IgD-negative memory B cell (primary cell): ENCODE measurements around the gene CUBN. TPM values are rescaled to one million over a fixed set of nuclear protein-coding genes. Genes with fewer than 3 reads are reported as not detected.

ENCODE experiments used
- H3K27ac Mint-ChIP-seq, 3 donors: one replicate each; pipeline ENCODE4 v1.8.0; 2020 to 2022; ENCODE audit warnings: mild to moderate bottlenecking in 3 of 3, mixed read lengths in 3 of 3, moderate library complexity in 1 of 3
- H3K27me3 Mint-ChIP-seq: one replicate; pipeline ENCODE4 v1.8.0; 2021; ENCODE audit warnings: mixed read lengths
- H3K36me3 Mint-ChIP-seq: one replicate; pipeline ENCODE4 v1.8.0; 2020; ENCODE audit warnings: mild to moderate bottlenecking, mixed read lengths
- H3K4me1 Mint-ChIP-seq, 3 donors: one replicate each; pipeline ENCODE4 v1.8.0; 2020 to 2022; ENCODE audit warnings: mixed read lengths in 3 of 3, mild to moderate bottlenecking in 1 of 3
- H3K4me3 Mint-ChIP-seq, 4 donors: one replicate each; pipeline ENCODE4 v1.8.0; 2020 to 2022; ENCODE audit warnings: mild to moderate bottlenecking in 4 of 4, mixed read lengths in 4 of 4, moderate library complexity in 3 of 4
- H3K9me3 Mint-ChIP-seq, 3 donors: one replicate each; pipeline ENCODE4 v1.8.0; 2020 to 2021; ENCODE audit warnings: mixed read lengths in 3 of 3, mild to moderate bottlenecking in 1 of 3
- polyA plus RNA-seq: library from polyadenylated mRNA; unstranded; fragments of 300-500 nt; fragmentation: Illumina TruSeq; gene quantifications from one replicate; pipeline ENCODE4 v1.2.3, GENCODE V29; 2021

The CUBN gene
- polyA plus RNA-seq, 1 donor from 2014 or later = not detected

DNA sequence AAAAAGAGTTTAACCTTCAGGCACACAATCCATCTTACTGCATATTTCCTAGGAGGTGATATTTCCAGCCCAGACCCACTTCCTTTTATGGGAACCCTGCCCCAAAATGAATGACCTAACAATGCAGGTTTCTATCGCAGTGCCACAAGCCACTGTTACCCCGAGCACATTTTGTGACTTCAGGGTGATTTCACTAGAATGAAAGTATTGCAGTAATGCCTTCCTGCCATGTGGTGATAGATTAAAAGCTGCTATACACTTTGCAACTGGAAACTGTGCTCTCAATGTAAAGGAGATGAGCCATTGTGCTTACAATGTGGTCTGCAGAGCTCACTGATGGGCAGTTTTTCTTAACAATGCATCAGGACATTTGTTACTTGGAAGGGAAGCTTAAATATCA is 221.9 kb downstream of the CUBN start:
- Mint-ChIP-seq H3K36me3 (no peaks in the 10 kb centered on the region), H3K27ac (no peak overlapping the region), H3K27me3 (peaks cover 2% of the 10 kb centered on the region), H3K4me3 (no peak overlapping the region), H3K4me1 (peaks cover 3 to 11% (median 8%) of the 10 kb centered on the region in 3 donors), H3K9me3 (no peaks in the 10 kb centered on the region)

DNA sequence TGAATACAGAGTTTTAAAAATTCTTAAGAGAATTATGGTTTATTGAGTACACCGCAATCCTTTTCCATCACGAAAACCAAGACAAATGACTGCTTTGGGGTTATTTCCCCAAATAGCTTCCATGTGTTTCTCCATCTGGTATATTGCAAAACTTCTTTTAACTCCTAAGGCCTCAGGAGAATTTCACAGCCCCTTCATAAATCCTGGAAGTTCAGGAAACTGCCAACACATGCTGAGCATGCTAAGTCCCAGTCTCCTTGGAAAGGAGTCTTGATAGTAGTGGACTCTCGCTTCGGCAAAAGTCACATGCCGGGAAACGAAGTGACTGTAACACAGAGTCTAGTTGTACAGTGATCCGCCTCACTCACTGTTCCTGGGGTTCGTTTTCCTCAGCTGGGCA is 224.3 kb downstream of the CUBN start:
- peaks cover 0 to 2% (median 0%) of the 10 kb centered on the region in 3 donors for H3K9me3 Mint-ChIP-seq
- H3K4me1 Mint-ChIP-seq = peaks cover 3 to 8% (median 4%) of the 10 kb centered on the region in 3 donors
- H3K27ac Mint-ChIP-seq = no peak overlapping the region
- peaks cover 3% of the 10 kb centered on the region for H3K36me3 Mint-ChIP-seq
- no peaks in the 10 kb centered on the region for H3K27me3 Mint-ChIP-seq
- peak overlapping the region in 1 of 4 donors; percentile 42 for H3K4me3 Mint-ChIP-seq

DNA sequence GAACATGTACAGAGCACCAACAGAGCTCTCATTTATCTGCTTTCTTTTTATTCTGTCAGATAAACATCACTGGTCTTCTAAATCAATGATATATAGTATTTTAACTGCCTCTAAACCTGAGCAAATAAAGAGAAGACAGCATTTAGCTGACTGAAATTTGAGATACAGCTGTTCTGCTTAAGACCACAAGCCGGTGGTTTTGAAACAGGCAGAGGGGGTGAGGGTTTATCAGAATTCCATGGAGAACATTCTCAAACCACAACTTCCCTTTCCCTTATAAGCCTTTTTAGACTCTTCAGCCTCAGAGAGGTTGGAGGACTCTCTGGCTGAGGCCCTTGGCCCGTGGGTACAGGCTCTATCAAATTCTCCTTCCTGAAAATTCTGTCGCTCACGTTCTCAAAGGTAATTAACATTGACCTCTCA is 225.0 kb downstream of the CUBN start:
- H3K4me1 Mint-ChIP-seq = peaks cover 0 to 5% (median 0%) of the 10 kb centered on the region in 3 donors
- H3K9me3 Mint-ChIP-seq = peaks cover 0 to 2% (median 0%) of the 10 kb centered on the region in 3 donors
- peaks cover 3% of the 10 kb centered on the region for H3K36me3 Mint-ChIP-seq
- no peaks in the 10 kb centered on the region for H3K27me3 Mint-ChIP-seq
- no peak overlapping the region for H3K4me3 Mint-ChIP-seq
- H3K27ac Mint-ChIP-seq = no peak overlapping the region

DNA sequence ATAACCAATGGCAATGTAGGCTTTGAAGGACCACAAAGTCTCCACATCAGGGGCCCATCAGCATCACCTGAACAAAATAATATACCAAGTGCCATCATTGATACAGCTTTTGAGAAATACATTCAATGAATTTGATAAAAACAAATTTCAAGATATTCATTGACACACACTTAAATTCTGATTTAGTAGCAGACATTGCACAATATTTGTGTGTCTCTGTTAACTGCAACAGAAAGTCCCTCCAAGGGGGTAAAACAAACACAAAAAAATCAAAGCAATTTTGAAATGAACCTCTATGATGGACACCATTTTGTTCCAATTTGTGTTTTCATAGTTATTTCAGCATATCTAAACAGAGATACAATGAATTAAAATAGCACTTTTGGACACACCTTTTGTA is 225.6 kb downstream of the CUBN start:
- H3K27me3 Mint-ChIP-seq = no peaks in the 10 kb centered on the region
- H3K9me3 Mint-ChIP-seq = peaks cover 0 to 2% (median 0%) of the 10 kb centered on the region in 3 donors
- H3K36me3 Mint-ChIP-seq = peaks cover 6% of the 10 kb centered on the region
- no peak overlapping the region for H3K27ac Mint-ChIP-seq
- peaks cover 0 to 5% (median 0%) of the 10 kb centered on the region in 3 donors for H3K4me1 Mint-ChIP-seq
- H3K4me3 Mint-ChIP-seq = no peak overlapping the region

DNA sequence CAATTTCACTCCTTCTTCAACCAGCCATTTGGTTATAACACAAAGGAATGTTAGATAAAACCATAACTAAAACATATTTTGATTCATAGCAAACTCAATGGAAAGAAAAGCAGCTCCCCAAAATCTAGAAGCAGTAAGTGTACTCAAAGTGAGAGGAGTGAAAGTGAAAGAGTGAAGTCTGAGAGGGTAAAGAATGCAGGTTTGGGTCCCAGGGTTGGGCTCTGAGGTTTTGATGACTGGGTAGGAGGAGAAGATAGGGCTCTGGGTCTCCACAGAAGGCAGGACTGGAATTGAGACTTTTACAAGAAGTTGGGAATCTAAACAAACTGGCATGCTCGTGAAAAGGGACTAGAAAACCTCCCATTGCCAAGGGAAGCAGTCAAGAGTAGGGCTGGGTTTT is 227.0 kb downstream of the CUBN start:
- no peaks in the 10 kb centered on the region for H3K27me3 Mint-ChIP-seq
- no peak overlapping the region for H3K4me3 Mint-ChIP-seq
- H3K27ac Mint-ChIP-seq = no peak overlapping the region
- peaks cover 7% of the 10 kb centered on the region for H3K36me3 Mint-ChIP-seq
- H3K9me3 Mint-ChIP-seq = peaks cover 0 to 2% (median 0%) of the 10 kb centered on the region in 3 donors
- peaks cover 0 to 3% (median 0%) of the 10 kb centered on the region in 3 donors for H3K4me1 Mint-ChIP-seq

DNA sequence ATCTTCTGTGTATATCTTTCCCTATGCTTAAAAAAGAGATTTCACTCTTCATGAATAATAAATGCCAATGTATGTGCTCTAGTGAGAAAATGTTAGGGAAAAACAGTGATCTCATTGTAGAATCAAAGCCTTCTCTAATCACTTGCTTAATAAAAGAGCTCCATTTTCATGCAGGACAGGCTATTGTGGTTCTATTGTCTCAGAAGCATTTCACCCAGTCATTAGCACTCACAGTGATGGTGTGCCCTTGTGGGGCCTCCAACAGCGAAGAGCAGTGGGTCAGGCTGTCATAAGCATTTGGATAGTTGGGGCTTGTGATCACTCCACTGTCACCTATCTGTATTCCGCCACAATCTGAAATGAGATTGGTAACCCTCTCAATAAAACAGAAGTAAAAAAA is 228.5 kb downstream of the CUBN start:
- H3K27me3 Mint-ChIP-seq = no peaks in the 10 kb centered on the region
- H3K27ac Mint-ChIP-seq = peak overlapping the region in 1 of 3 donors; percentile 71
- H3K36me3 Mint-ChIP-seq = peaks cover 7% of the 10 kb centered on the region
- peaks cover 0 to 5% (median 2%) of the 10 kb centered on the region in 3 donors for H3K9me3 Mint-ChIP-seq
- no peak overlapping the region for H3K4me3 Mint-ChIP-seq
- peaks cover 0 to 2% (median 0%) of the 10 kb centered on the region in 3 donors for H3K4me1 Mint-ChIP-seq

DNA sequence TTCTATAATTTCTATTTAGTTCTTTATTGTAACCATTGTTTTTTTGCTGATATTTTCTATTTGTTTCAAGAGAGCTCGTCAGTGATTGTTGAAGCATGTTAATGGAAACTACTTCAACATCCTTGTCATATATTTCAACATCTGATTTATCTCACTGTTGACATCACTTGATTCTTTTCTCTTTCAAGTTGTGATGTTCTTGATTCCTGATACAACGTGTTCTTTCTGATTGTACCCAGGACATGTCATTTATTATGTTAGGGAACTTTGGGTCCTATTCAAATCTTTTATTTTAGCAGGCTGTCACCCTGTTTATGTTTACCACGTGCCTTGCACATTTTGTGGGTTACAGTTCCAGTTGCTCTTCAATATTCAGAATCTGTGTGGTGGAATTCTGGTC is 232.6 kb downstream of the CUBN start:
- H3K4me3 Mint-ChIP-seq = no peak overlapping the region
- H3K4me1 Mint-ChIP-seq = no peaks in the 10 kb centered on the region
- H3K27me3 Mint-ChIP-seq = no peaks in the 10 kb centered on the region
- H3K36me3 Mint-ChIP-seq = peaks cover 7% of the 10 kb centered on the region
- H3K9me3 Mint-ChIP-seq = peaks cover 0 to 12% (median 6%) of the 10 kb centered on the region in 3 donors
- H3K27ac Mint-ChIP-seq = no peak overlapping the region

DNA sequence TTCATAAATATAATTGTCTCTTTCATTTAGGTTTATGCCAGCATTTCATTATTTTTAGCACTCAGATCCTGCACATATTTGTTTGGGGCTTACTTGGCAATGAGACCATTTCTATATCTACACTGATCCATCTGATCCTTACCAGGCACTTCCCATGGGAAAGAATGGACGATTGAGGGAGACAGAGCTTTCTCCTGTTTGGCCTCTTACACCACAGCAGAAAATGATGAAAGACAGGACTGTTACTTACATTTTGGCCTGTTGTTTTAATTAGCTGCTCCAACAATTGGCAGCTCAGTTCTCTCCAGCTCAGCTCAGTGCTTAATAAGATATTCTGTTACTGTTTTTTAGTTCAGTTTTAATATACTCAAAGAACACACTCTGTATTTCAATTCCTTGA is 234.8 kb downstream of the CUBN start:
- H3K27me3 Mint-ChIP-seq = peaks cover 9% of the 10 kb centered on the region
- H3K27ac Mint-ChIP-seq = no peak overlapping the region
- peaks cover 5% of the 10 kb centered on the region for H3K36me3 Mint-ChIP-seq
- no peak overlapping the region for H3K4me3 Mint-ChIP-seq
- peaks cover 0 to 12% (median 4%) of the 10 kb centered on the region in 3 donors for H3K9me3 Mint-ChIP-seq
- H3K4me1 Mint-ChIP-seq = peaks cover 3 to 8% (median 4%) of the 10 kb centered on the region in 3 donors

DNA sequence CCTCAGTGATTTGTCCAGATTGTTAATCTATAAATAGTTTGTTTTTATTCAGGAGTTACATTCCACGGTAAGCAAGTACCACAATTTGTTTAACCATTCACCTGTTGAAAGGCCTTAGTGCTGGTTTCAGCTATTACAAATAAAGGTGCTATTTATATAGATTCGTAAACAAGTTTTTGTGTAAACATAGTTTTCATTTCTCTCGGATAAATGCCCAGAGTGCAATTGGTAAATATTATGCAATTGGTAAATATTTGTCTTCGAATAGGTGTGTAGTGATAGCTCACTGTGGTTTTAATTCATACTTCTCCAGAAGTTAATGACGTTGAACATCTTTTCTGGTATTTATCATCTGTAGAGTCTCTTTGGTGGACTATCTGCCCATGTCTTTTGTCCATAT is 235.9 kb downstream of the CUBN start:
- peaks cover 10% of the 10 kb centered on the region for H3K27me3 Mint-ChIP-seq
- H3K4me3 Mint-ChIP-seq = no peak overlapping the region
- H3K9me3 Mint-ChIP-seq = peaks cover 0 to 12% (median 4%) of the 10 kb centered on the region in 3 donors
- H3K27ac Mint-ChIP-seq = no peak overlapping the region
- H3K4me1 Mint-ChIP-seq = peaks cover 3 to 8% (median 4%) of the 10 kb centered on the region in 3 donors
- H3K36me3 Mint-ChIP-seq = no peaks in the 10 kb centered on the region

DNA sequence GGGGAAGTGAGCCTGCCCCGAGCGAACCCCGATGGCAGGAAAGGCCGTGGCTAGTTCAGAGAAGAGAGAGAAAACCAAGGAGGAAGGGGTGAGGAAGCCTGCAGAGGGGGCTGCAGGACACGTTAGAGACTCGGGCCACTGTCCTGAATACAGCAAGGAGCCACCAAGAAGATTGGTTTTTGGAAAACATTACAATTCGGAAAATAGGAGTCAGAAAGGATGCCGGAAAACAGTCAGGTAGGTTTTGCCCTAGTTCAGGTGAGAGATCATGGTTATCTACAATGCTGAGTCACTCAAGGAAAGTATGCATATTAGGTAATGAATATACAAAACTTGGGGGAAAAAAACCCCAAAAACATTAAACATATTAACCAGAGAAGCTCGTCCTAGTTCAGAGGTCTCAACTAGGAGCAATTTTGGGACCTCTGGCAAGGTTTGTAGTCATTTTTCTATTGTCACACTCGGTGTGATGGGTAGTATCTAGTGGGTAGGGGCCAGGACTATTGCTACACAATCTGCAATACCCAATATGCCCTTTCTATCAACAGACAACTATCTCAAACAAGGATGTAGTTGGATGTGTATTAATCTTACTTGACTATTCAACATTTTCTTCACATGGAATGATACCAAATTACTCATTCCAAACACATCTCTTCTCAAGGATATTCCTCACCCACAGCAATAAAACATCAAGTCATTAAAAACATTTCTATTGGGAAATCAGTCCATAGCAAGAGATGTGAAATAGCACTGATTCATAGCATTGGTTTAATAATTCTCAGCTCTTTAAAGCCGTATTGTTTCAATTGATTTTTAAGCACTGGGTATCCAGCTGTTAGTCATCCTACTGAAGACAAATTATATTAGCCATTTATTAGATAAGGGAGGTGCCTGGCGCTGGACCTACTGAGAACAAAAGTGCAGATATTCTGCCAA is 238.0 kb downstream of the CUBN start:
- H3K4me1 Mint-ChIP-seq = peaks cover 3 to 8% (median 4%) of the 10 kb centered on the region in 3 donors

DNA sequence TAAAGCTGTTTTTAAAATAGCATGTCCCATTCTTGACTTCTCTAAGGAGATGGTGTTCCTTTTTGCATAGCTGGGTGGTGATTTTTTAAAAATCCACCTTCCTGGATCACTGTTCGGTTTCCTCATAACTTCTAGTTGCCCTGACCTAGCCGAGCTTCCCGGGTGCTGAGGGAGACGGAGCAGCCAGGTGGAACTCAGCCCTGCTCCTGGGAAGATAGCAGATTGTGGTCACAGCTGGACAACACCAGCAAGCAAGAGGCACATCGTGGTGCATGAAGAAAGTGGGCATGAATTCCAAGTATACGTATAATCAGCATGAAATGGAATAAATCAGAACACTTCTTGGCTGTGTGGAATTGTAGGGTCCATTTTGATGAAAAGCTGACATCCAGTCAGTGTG is 238.9 kb downstream of the CUBN start:
- Mint-ChIP-seq H3K27me3 (peaks cover 10% of the 10 kb centered on the region), H3K4me3 (no peak overlapping the region), H3K36me3 (no peaks in the 10 kb centered on the region), H3K4me1 (peaks cover 3 to 8% (median 4%) of the 10 kb centered on the region in 3 donors), H3K9me3 (peaks cover 0 to 4% (median 4%) of the 10 kb centered on the region in 3 donors), H3K27ac (no peak overlapping the region)

More for the DNA sequence above, 238.0 kb downstream of the CUBN start:
- Mint-ChIP-seq H3K27me3 (peaks cover 10% of the 10 kb centered on the region), H3K9me3 (peaks cover 0 to 12% (median 4%) of the 10 kb centered on the region in 3 donors), H3K27ac (no peak overlapping the region), H3K36me3 (no peaks in the 10 kb centered on the region), H3K4me3 (peak overlapping the region in 2 of 4 donors; percentile 2 to 72)

DNA sequence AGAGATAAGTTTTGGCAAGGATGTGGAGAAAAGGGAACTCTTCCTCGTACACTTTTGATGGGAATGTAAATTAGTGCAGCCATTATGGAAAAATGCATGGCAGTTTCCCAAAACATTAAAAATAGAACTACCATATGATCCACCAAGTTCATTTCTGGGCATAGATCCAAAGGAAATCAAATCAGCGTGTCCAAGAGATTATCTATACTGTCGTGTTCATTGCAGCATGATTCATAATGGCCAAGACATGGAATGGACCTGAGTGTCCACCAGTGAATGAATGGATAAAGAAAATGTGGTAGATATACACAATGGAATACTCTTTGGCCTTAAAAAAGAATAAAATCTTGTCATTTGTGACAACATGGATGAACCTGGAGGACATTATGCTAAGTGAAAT is 242.0 kb downstream of the CUBN start:
- peaks cover 10% of the 10 kb centered on the region for H3K27me3 Mint-ChIP-seq
- H3K36me3 Mint-ChIP-seq = no peaks in the 10 kb centered on the region
- H3K4me1 Mint-ChIP-seq = peaks cover 3 to 8% (median 4%) of the 10 kb centered on the region in 3 donors
- peaks cover 0 to 2% (median 0%) of the 10 kb centered on the region in 3 donors for H3K9me3 Mint-ChIP-seq
- no peak overlapping the region for H3K4me3 Mint-ChIP-seq
- H3K27ac Mint-ChIP-seq = no peak overlapping the region

DNA sequence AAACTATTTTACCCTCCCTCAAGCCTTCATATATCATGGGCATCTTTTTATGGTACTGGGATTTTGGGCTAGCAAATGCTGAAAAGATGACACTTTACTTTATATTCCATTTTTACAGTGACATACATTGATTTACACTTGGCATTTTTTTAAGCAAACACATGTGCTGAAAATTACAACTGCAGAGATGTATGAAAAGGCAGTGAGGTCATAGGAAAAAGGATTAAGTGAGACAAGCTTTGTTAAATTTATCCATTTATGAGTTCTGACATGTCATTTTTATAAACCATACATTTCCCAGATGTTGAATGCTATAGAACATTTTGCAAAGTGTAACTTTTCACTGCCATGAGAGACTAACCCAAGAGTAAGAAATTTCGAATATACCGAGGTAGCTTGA is 243.6 kb downstream of the CUBN start:
- Mint-ChIP-seq H3K4me3 (no peak overlapping the region), H3K27me3 (peaks cover 5% of the 10 kb centered on the region), H3K27ac (no peak overlapping the region), H3K36me3 (no peaks in the 10 kb centered on the region), H3K4me1 (peaks cover 0 to 1% (median under 1%) of the 10 kb centered on the region in 3 donors), H3K9me3 (peaks cover 0 to 2% (median 0%) of the 10 kb centered on the region in 3 donors)

DNA sequence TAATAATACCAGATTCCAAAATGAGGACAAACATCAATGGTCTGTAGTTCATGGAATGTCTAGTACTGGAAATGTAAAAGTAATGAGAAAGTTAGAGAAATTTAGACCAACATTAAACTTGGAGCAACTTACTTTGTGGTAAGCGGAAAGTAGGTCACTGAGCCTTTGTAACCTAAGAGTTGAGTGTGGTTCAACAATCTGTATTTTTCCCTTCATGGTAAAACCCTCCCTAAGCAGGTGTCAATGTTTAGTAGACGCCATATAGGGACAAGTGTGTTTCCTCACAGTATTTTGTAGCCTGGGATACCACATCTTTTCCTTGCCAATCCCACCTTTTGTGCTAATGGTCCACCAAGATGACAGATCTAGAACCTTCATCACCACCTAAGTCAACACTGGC is 245.1 kb downstream of the CUBN start:
- Mint-ChIP-seq H3K4me3 (no peak overlapping the region), H3K9me3 (peaks cover 0 to 2% (median 0%) of the 10 kb centered on the region in 3 donors), H3K27me3 (no peaks in the 10 kb centered on the region), H3K36me3 (no peaks in the 10 kb centered on the region), H3K4me1 (no peaks in the 10 kb centered on the region), H3K27ac (no peak overlapping the region)

DNA sequence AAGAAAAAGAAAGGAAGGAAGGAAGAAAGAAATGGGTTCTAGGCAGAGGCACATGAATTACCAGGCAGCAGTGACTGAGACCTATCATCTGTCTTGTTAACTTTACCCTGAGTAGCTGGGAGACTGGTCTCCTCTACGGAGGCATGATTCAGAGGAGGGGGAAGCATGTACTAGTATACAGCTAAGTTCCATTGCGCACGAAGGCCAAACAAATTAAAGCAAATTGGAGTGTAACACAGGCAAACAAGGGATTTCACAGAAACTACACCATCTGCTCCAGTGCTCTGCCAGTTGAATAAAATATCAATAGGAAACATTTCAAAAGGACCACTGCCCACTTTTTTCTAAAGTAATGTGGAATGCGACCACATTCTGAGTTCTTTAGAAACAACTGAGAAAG is 246.5 kb downstream of the CUBN start:
- H3K36me3 Mint-ChIP-seq = no peaks in the 10 kb centered on the region
- H3K27ac Mint-ChIP-seq = no peak overlapping the region
- no peaks in the 10 kb centered on the region for H3K4me1 Mint-ChIP-seq
- no peaks in the 10 kb centered on the region for H3K27me3 Mint-ChIP-seq
- peaks cover 0 to 2% (median 0%) of the 10 kb centered on the region in 3 donors for H3K9me3 Mint-ChIP-seq
- H3K4me3 Mint-ChIP-seq = no peak overlapping the region
